CD4-positive, alpha-beta T cell (primary cell): ENCODE data around the gene RPTOR. TPM values are rescaled to one million over a fixed set of nuclear protein-coding genes. Genes with fewer than 3 reads are reported as not detected.
"Not testable (repeated sequence)": the region's sequence is repeated elsewhere in the genome, so short reads cannot be mapped to it uniquely, and the experiment has no call there.

Source experiments
- ATAC-seq: fragments of 200-7000 bp; cut with Tn5 transposase; one replicate; pipeline ENCODE4 v1.10.0; 2022; ENCODE audit warnings: mild to moderate bottlenecking; ENCODE audit not compliant: poor library complexity
- CTCF ChIA-PET: fragments of 350-600 bp; sonication (Branson Sonifier 250); formaldehyde crosslinking; loops from one replicate; lab custom pipeline; 2021; ENCODE audit warnings: antibody characterized with exemption, inconsistent platforms; lab: Charles Lee
- POLR2A ChIA-PET: fragments of 350-600 bp; sonication (Branson Sonifier 250); formaldehyde crosslinking; loops from one replicate; lab custom pipeline; 2021; ENCODE audit warnings: antibody characterized with exemption, inconsistent platforms; lab: Charles Lee
- DNase-seq, 14 experiments: peaks; one replicate each; pipeline ENCODE4 v3.0.0-alpha.2; 2013 to 2020; ENCODE audit warnings: mixed read lengths in 2 of 14
- H3K27ac ChIP-seq, 2 donors: one replicate each; pipeline versions ENCODE4 v1.5.1 to v1.7.0; 2013; ENCODE audit warnings: low read length in 2 of 2, low read depth in 1 of 2, mild to moderate bottlenecking in 1 of 2
- H3K27me3 ChIP-seq, 2 experiments: 1 replicate in 1 of 2; 2 replicates in 1 of 2; pipeline versions ENCODE4 v1.6.1 to v1.7.0; 2013; ENCODE audit warnings: low read length in 2 of 2, control low read depth in 1 of 2, mild to moderate bottlenecking in 1 of 2, moderate library complexity in 1 of 2; ENCODE audit not compliant: insufficient read depth in 2 of 2, control insufficient read depth in 1 of 2
- H3K36me3 ChIP-seq: one replicate; pipeline ENCODE4 v1.6.1; 2013; ENCODE audit warnings: low read length, control low read depth; ENCODE audit not compliant: insufficient read depth
- H3K4me1 ChIP-seq: one replicate; pipeline ENCODE4 v1.6.1; 2013; ENCODE audit warnings: low read length, control low read depth; ENCODE audit not compliant: insufficient read depth
- H3K4me3 ChIP-seq: one replicate; pipeline ENCODE4 v1.5.1; 2013; ENCODE audit warnings: mild to moderate bottlenecking, low read length, moderate library complexity
- H3K9me3 ChIP-seq, 2 experiments: 1 replicate in 1 of 2; 2 replicates in 1 of 2; pipeline versions ENCODE4 v1.6.1 to v1.7.0; 2013; ENCODE audit warnings: low read length in 2 of 2, mild to moderate bottlenecking in 2 of 2, control low read depth in 1 of 2, moderate library complexity in 1 of 2; ENCODE audit not compliant: control insufficient read depth in 1 of 2, insufficient read depth in 1 of 2
- H3K27ac Mint-ChIP-seq: one replicate; pipeline ENCODE4 v1.8.0; 2020; ENCODE audit warnings: mixed read lengths
- H3K27me3 Mint-ChIP-seq: one replicate; pipeline ENCODE4 v1.8.0; 2021; ENCODE audit warnings: mixed read lengths
- H3K36me3 Mint-ChIP-seq: one replicate; pipeline ENCODE4 v1.8.0; 2021; ENCODE audit warnings: low read depth, mixed read lengths
- H3K4me1 Mint-ChIP-seq: one replicate; pipeline ENCODE4 v1.8.0; 2021; ENCODE audit warnings: low read depth, mixed read lengths
- H3K4me3 Mint-ChIP-seq: one replicate; pipeline ENCODE4 v1.8.0; 2020; ENCODE audit warnings: mild to moderate bottlenecking, mixed read lengths
- H3K9me3 Mint-ChIP-seq: one replicate; pipeline ENCODE4 v1.8.0; 2020; ENCODE audit warnings: mixed read lengths
- CTCF ChIP-seq: fragments of 200-600 bp; IDR thresholded peaks from one replicate; pipeline ENCODE4 v1.8.0; 2022; ENCODE audit warnings: antibody characterized with exemption, mild to moderate bottlenecking
- intact Hi-C, 2 experiments: fragments of 100-400 bp; cut with DNase I in 1 of 2; cut with micrococcal nuclease in 1 of 2; formaldehyde crosslinking; loops; one replicate each; pipeline versions ENCODE4 v1.15.1 to v1.9.0; 2023 to 2025; cut with DNase I, micrococcal nuclease
- total RNA-seq, 174 experiments: library from RNA in 2 of 174; stranded (reverse) in 2 of 174; gene quantifications; one replicate each; pipeline ENCODE4 v1.2.3 and lab custom pipeline; 2021 to 2026

The RPTOR gene
- total RNA-seq, 2 experiments from 2014 or later: 45.0 to 47.1 TPM

- peaks cover 42% of the 10 kb centered on the region for H3K4me1 ChIP-seq
- no peaks in the 10 kb centered on the region for H3K9me3 ChIP-seq
- peaks cover 6% of the 10 kb centered on the region for H3K36me3 ChIP-seq
- H3K4me3 ChIP-seq: no peak overlapping the region
- no peak overlapping the region for H3K4me3 Mint-ChIP-seq
- intact Hi-C loops: no loop called here
- H3K27ac ChIP-seq: no peak overlapping the region
- H3K27ac Mint-ChIP-seq: no peak overlapping the region
- no peaks in the 10 kb centered on the region for H3K9me3 Mint-ChIP-seq
- CTCF ChIA-PET: no interaction called here
- peak in 1 of 14 experiments; percentile 25 for DNase-seq
- no peak for TF ChIP-seq CTCF
- H3K27me3 Mint-ChIP-seq: no peaks in the 10 kb centered on the region
- no peak for ATAC-seq
- H3K36me3 Mint-ChIP-seq: peaks cover 23% of the 10 kb centered on the region
- H3K27me3 ChIP-seq: no peaks in the 10 kb centered on the region
- POLR2A ChIA-PET: no interaction called here
- H3K4me1 Mint-ChIP-seq: peaks cover 71% of the 10 kb centered on the region
These were observed 270.6 kb downstream of the RPTOR start for GRCh38 chr17:80815151-80815681.

DNA sequence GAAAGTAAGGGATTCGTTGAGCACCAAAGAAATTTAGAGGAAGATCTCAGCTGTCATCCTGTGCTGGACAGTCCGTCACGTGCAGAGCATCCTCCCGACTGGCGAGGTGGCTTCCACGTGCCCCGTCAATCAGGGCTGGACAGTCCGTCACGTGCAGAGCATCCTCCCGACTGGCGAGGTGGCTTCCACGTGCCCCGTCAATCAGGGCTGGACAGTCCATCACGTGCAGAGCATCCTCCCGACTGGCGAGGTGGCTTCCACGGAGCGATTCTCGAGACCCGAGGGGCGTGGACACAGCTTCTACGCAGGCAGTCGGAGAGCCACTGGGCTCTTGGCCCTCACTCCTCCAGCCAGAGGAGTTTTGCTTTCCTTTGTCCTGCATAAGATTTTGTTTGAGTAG, 271.1 kb downstream of the RPTOR start:
- H3K27me3 ChIP-seq, POLR2A ChIA-PET, H3K27ac ChIP-seq, H3K4me3 Mint-ChIP-seq, DNase-seq, H3K9me3 ChIP-seq, H3K27me3 Mint-ChIP-seq, H3K9me3 Mint-ChIP-seq, H3K36me3 ChIP-seq, ATAC-seq, H3K4me3 ChIP-seq, intact Hi-C loops, H3K27ac Mint-ChIP-seq: not testable (repeated sequence)
- H3K36me3 Mint-ChIP-seq: peaks cover 24% of the 10 kb centered on the region
- H3K4me1 ChIP-seq: peaks cover 44% of the 10 kb centered on the region
- CTCF ChIA-PET: interaction anchor here (0.7 kb wide), 1 partner anchor 561 kb away, joined by 3 read pairs; no protein-coding TSS in a partner anchor
- peaks cover 71% of the 10 kb centered on the region for H3K4me1 Mint-ChIP-seq

- peak in 1 of 14 experiments; percentile 30 for DNase-seq
- no peaks in the 10 kb centered on the region for H3K9me3 ChIP-seq
- intact Hi-C loops: no loop called here
- ChIA-PET CTCF (interaction anchor here (0.7 kb wide), 1 partner anchor 562 kb away, joined by 3 read pairs; no protein-coding TSS in a partner anchor), POLR2A (no interaction called here)
- ATAC-seq: no peak
- peaks cover 39% of the 10 kb centered on the region for H3K4me1 ChIP-seq
- peaks cover 7% of the 10 kb centered on the region for H3K36me3 ChIP-seq
- Mint-ChIP-seq H3K9me3 (no peaks in the 10 kb centered on the region), H3K27me3 (no peaks in the 10 kb centered on the region), H3K4me3 (no peak overlapping the region), H3K4me1 (peaks cover 67% of the 10 kb centered on the region), H3K36me3 (peaks cover 21% of the 10 kb centered on the region), H3K27ac (no peak overlapping the region)
- no peak overlapping the region for H3K4me3 ChIP-seq
- no peaks in the 10 kb centered on the region for H3K27me3 ChIP-seq
- no peak overlapping the region for H3K27ac ChIP-seq
- no peak for TF ChIP-seq CTCF
These were observed 271.8 kb downstream of the RPTOR start for GRCh38 chr17:80816241-80817103.
